Gastroesophageal sphincter (tissue), 4 donors: Measurements from ENCODE around the gene YTHDF2. TPM values are rescaled to one million over a fixed set of nuclear protein-coding genes. Genes with fewer than 3 reads are reported as not detected.
"Not testable (repeated sequence)": the region's sequence is repeated elsewhere in the genome, so short reads cannot be mapped to it uniquely, and the experiment has no call there.

Experiments
- ATAC-seq: fragments of 150-250 bp; one replicate; pipeline ENCODE4 v1.9.1; 2016; ENCODE audit warnings: mild to moderate bottlenecking, moderate library complexity
- H3K27ac ChIP-seq, 4 donors: fragments of 200-600 bp; sonication (generic) in 3 of 4; 1 replicate in 3 of 4; 2 replicates in 1 of 4; pipeline ENCODE4 v1.5.1; 2016 to 2019
- H3K27me3 ChIP-seq: fragments of 200-600 bp; sonication (generic); one replicate; pipeline ENCODE4 v1.5.1; 2019
- H3K36me3 ChIP-seq, 2 donors: fragments of 200-600 bp; sonication (generic); one replicate each; pipeline ENCODE4 v1.5.1; 2019; ENCODE audit warnings: control low read depth in 1 of 2
- H3K4me1 ChIP-seq, 3 donors: fragments of 200-600 bp; sonication (generic); 1 replicate in 2 of 3; 2 replicates in 1 of 3; pipeline ENCODE4 v1.5.1; 2016 to 2019; ENCODE audit warnings: control low read depth in 2 of 3
- H3K4me3 ChIP-seq, 2 donors: fragments of 200-600 bp; sonication (generic); one replicate each; pipeline ENCODE4 v1.5.1; 2019; ENCODE audit warnings: mild to moderate bottlenecking in 1 of 2, moderate library complexity in 1 of 2
- H3K9me3 ChIP-seq, 3 donors: fragments of 200-600 bp; sonication (generic); one replicate each; pipeline ENCODE4 v1.5.1; 2017 to 2019; ENCODE audit warnings: control low read depth in 2 of 3
- CTCF ChIP-seq, 4 experiments: fragments of 200-600 bp in 2 of 4; fragments of 450-650 bp in 2 of 4; sonication (generic) in 1 of 4; IDR thresholded peaks; one replicate each; pipeline ENCODE4 v1.5.1; 2017 to 2019; ENCODE audit warnings: antibody characterized with exemption in 4 of 4, mild to moderate bottlenecking in 2 of 4, moderate library complexity in 2 of 4
- EP300 ChIP-seq: sonication (generic); formaldehyde crosslinking; IDR thresholded peaks from one replicate; pipeline ENCODE4 v1.6.1; 2017; ENCODE audit warnings: antibody characterized with exemption, mild to moderate bottlenecking
- POLR2A ChIP-seq, 2 donors: fragments of 450-650 bp; IDR thresholded peaks; one replicate each; pipeline ENCODE4 v1.6.1; 2017; ENCODE audit warnings: antibody characterized with exemption in 2 of 2, mild to moderate bottlenecking in 2 of 2, moderate library complexity in 1 of 2
- POLR2AphosphoS5 ChIP-seq: sonication (generic); formaldehyde crosslinking; IDR thresholded peaks from one replicate; pipeline ENCODE4 v1.6.1; 2017; ENCODE audit warnings: antibody characterized with exemption
- WGBS, 2 donors: methylation state at CpG; one replicate each; pipeline ENCODE4 v1.1.5; 2018; ENCODE audit warnings: low coverage in 1 of 2; 5-methylcytosine and 5-hydroxymethylcytosine counted together
- total RNA-seq, 4 donors: library from RNA; depleted of rRNA; stranded (reverse); fragments of >200 nt; gene quantifications; one replicate each; pipeline ENCODE4 v1.1.0, GENCODE V29; 2016

YTHDF2 gene
- total RNA-seq, 4 donors from 2014 or later, result 40.7 to 48.6 (median 44.4) TPM

DNA sequence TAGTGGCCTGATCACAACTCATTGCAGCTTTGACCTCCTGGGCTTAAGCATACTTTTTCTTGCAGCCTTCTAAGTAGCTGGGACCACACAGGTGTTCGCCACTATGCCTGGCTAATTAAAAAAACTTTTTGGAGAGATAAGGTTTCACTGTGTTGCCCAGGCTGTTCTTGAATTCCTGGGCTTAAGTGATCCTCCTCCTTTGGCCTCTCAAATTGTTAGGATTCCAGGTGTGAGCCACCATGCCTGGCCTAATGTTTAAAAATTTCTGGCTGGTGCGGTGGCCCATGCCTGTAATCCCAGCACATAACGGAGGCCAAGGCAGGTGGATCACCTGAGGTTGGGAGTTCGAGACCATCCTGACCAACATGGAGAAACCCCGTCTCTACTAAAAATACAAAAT, 24.4 kb downstream of the YTHDF2 start:
- ATAC-seq, result no peak
- no peak overlapping the region for H3K4me3 ChIP-seq
- H3K4me1 ChIP-seq, result peaks cover 7 to 77% (median 8%) of the 10 kb centered on the region in 3 donors
- TF ChIP-seq EP300, result no peak
- no peak for TF ChIP-seq CTCF (IDR thresholded peaks at IDR 0.05)
- TF ChIP-seq POLR2AphosphoS5, result no peak
- TF ChIP-seq POLR2A (IDR thresholded peaks at IDR 0.05), result no peak
- no peaks in the 10 kb centered on the region for H3K27me3 ChIP-seq
- H3K9me3 ChIP-seq, result no peaks in the 10 kb centered on the region
- WGBS, 2 donors, result 100% methylated on average over 1 of the region's 5 CpGs
- H3K27ac ChIP-seq, result no peak overlapping the region
- peaks cover 0 to 39% of the 10 kb centered on the region in 2 donors for H3K36me3 ChIP-seq

GRCh38 chr1:28766532-28767183, 29.9 kb downstream of the YTHDF2 start:
- Histone ChIP-seq H3K4me3 (no peak overlapping the region), H3K36me3 (peaks cover 0 to 38% of the 10 kb centered on the region in 2 donors), H3K4me1 (peaks cover 0 to 69% (median 0%) of the 10 kb centered on the region in 3 donors), H3K9me3 (no peaks in the 10 kb centered on the region), H3K27me3 (no peaks in the 10 kb centered on the region), H3K27ac (no peak overlapping the region)
- ATAC-seq, result no peak
- TF ChIP-seq POLR2A (IDR thresholded peaks at IDR 0.05), result no peak
- TF ChIP-seq POLR2AphosphoS5, result no peak
- 80 to 100% methylated on average over 2 of the region's 2 CpGs for WGBS, 2 donors

- no peak for ATAC-seq
- Histone ChIP-seq H3K4me3 (no peak overlapping the region), H3K36me3 (peaks cover 0 to 43% of the 10 kb centered on the region in 2 donors), H3K9me3 (no peaks in the 10 kb centered on the region), H3K27ac (peak overlapping the region in 1 of 4 donors; percentile 19), H3K27me3 (no peaks in the 10 kb centered on the region), H3K4me1 (peaks cover 0 to 46% (median 7%) of the 10 kb centered on the region in 3 donors)
- TF ChIP-seq EP300 (no peak), POLR2A (IDR thresholded peaks at IDR 0.05) (no peak), CTCF (IDR thresholded peaks at IDR 0.05) (no peak), POLR2AphosphoS5 (no peak)
- 79 to 90% methylated on average over 2 to 3 of the region's 3 CpGs for WGBS, 2 donors
These were observed 33.9 kb downstream of the YTHDF2 start for GRCh38 chr1:28770601-28771165.

- not testable (repeated sequence) for ATAC-seq, H3K9me3 ChIP-seq, H3K27me3 ChIP-seq, H3K4me3 ChIP-seq, H3K27ac ChIP-seq
- H3K4me1 ChIP-seq, result peaks cover 0 to 42% (median 7%) of the 10 kb centered on the region in 3 donors
- peaks cover 0 to 39% of the 10 kb centered on the region in 2 donors for H3K36me3 ChIP-seq
- 76 to 100% methylated on average over 1 to 2 of the region's 10 CpGs for WGBS, 2 donors
These were observed 35.2 kb downstream of the YTHDF2 start for GRCh38 chr1:28771921-28772320.

DNA sequence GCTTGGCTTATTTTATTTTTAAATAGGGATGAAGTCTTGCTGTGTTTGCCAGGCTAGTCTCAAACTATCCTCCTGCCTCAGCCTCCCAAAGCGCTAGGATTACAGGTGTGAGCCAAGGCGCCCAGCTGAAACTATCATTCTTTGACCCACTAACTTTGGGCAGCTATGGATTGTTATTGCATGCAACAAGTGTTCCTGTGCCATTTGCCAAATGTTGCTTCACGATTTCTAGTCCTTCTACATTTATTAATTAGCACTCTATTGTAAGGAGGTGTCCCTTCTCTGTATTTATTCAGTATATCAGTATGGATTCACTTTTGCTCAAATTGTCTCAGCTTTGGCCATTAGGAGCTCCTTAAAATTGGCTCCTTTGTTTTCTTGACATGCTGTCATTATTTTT, 36.4 kb downstream of the YTHDF2 start:
- Histone ChIP-seq H3K27ac (no peak overlapping the region), H3K4me3 (no peak overlapping the region), H3K27me3 (no peaks in the 10 kb centered on the region), H3K9me3 (no peaks in the 10 kb centered on the region), H3K36me3 (peaks cover 0 to 39% of the 10 kb centered on the region in 2 donors), H3K4me1 (peaks cover 0 to 38% (median 7%) of the 10 kb centered on the region in 3 donors)
- TF ChIP-seq EP300, result no peak
- no peak for TF ChIP-seq CTCF (IDR thresholded peaks at IDR 0.05)
- TF ChIP-seq POLR2AphosphoS5, result no peak
- no peak for TF ChIP-seq POLR2A (IDR thresholded peaks at IDR 0.05)
- no peak for ATAC-seq
- 50 to 74% methylated on average over 1 to 3 of the region's 3 CpGs for WGBS, 2 donors
